ENCODE data around the gene TBC1D3E. TPM values are rescaled to one million over a fixed set of nuclear protein-coding genes. Genes with fewer than 3 reads are reported as not detected.
"Not testable (repeated sequence)": the region's sequence is repeated elsewhere in the genome, so short reads cannot be mapped to it uniquely, and the experiment has no call there.

Gene TBC1D3E
- polyA plus RNA-seq (2013, experiment 1 of 2; ENCODE audit: insufficient read length), result not detected
- polyA plus RNA-seq (2013, experiment 2 of 2; ENCODE audit: insufficient read length), result not detected

DNA sequence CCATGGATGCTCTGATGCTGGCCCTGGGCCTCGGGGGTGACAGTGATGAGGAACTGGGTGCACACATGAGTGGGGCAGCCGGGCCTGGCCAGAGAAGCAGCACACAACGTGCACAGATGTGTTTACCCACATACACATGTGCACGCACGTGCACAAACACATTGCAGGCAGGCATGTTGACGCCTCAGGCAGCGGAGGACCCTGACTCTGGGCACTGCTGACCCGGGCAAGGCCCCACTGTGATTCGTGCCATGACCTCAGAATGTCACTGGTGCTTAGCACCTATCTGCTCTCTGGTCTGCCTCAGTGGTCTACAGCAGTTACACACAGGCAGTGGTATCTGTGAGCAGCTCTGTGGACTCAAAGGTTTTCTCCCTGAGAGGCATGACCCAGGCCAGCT, at the start of gene TBC1D3E:
TBC1D3E (plus strand) TSS at position 301 of the 400 bp plus-strand sequence. CDS start 1,545 bp downstream, outside the sequence.
- DNase-seq, result not testable (repeated sequence)

GRCh38 chr17:38087344-38087743, 40.4 kb upstream of the TBC1D3E start:
- DNase-seq, result not testable (repeated sequence)

DNA sequence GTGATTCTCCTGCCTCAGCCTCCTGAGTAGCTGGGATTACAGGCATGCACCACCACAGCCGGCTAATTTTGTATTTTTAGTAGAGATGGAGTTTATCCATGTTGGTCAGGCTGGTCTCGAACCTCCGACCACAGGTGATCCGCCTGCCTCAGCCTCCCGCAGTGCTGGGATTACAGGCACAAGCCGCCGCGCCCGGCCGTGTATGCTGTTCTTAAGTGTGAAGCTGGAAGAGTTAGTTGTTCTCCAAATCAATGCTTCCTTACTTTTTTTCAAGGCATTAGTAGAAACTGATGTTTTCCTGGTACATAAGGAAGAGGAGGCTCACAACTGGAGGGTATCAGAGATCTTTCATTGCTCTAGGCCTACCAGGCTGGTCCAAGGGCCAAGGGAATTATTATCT, 39.6 kb upstream of the TBC1D3E start:
- DNase-seq, result not testable (repeated sequence)

- DNase-seq, result not testable (repeated sequence)
Measured at GRCh38 chr17:38094059-38094694, 33.6 kb upstream of the TBC1D3E start.

GRCh38 chr17:38099262-38099661, 28.5 kb upstream of the TBC1D3E start:
- DNase-seq, result not testable (repeated sequence)

DNA sequence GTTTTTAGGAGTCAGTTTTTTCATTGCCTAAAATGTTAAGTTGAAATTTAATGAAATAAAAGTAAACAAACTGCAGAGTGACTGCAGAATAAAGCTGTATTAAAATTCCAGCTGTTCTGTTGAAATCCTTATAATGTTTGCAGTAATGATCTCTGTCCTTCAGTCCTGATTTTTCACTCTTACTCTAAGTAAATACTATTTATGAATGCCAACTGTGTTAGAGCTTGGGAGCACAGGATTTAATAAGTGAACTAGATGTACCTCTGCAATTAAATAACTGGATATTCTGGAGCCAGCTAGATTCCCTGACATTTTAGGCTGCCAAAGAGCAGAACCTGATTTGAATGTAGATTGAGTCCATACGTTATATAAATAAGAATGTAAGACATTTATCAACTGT, 7.9 kb upstream of the TBC1D3E start:
- DNase-seq, result not testable (repeated sequence)

- DNase-seq, result not testable (repeated sequence)
Measured at GRCh38 chr17:38134860-38135259, 7.1 kb downstream of the TBC1D3E start.

Measured in fibroblast of skin of back (primary cell).